HG03521 (cell line): ENCODE data around the gene SNX5.

Source experiments
- ATAC-seq: cut with Tn5 transposase; IDR thresholded peaks from one replicate; pipeline ENCODE4 v1.9.1; 2021; ENCODE audit warnings: mild to moderate bottlenecking, moderate library complexity; ENCODE audit not compliant: unreplicated experiment

The SNX5 gene

GRCh38 chr20:17993546-17993945 is 25.0 kb upstream of the SNX5 start:
- no peak for ATAC-seq

- no peak for ATAC-seq
Observed at GRCh38 chr20:17992847-17993513, 24.4 kb upstream of the SNX5 start.

- ATAC-seq: no peak
Observed at GRCh38 chr20:17992224-17992637, 23.6 kb upstream of the SNX5 start.

GRCh38 chr20:17990278-17990972 is 21.8 kb upstream of the SNX5 start:
- ATAC-seq: no peak

- no peak for ATAC-seq
Observed at GRCh38 chr20:17987988-17988387, 19.4 kb upstream of the SNX5 start.

GRCh38 chr20:17985388-17986018 is 16.9 kb upstream of the SNX5 start:
- ATAC-seq: no peak

GRCh38 chr20:17976305-17976704 is 7.7 kb upstream of the SNX5 start:
- ATAC-seq: no peak

GRCh38 chr20:17972121-17972520 is 3.5 kb upstream of the SNX5 start:
- ATAC-seq: no peak

- no peak for ATAC-seq
Observed at GRCh38 chr20:17971300-17972013, 2.9 kb upstream of the SNX5 start.

- no peak for ATAC-seq
Observed at GRCh38 chr20:17969884-17970409, 1.4 kb upstream of the SNX5 start.

- peak; percentile 11 for ATAC-seq
Observed at GRCh38 chr20:17969278-17969883, 787 bp upstream of the SNX5 start.

GRCh38 chr20:17967521-17968365 is 851 bp downstream of the SNX5 start:
- ATAC-seq: no peak

- ATAC-seq: no peak
Observed at GRCh38 chr20:17966432-17967310, 1.9 kb downstream of the SNX5 start.

- no peak for ATAC-seq
Observed at GRCh38 chr20:17965042-17965697, 3.4 kb downstream of the SNX5 start.

- ATAC-seq: no peak
Observed at GRCh38 chr20:17964632-17965031, 4.0 kb downstream of the SNX5 start.

- ATAC-seq: no peak
Observed at GRCh38 chr20:17964073-17964472, 4.5 kb downstream of the SNX5 start.

- ATAC-seq: no peak
Observed at GRCh38 chr20:17963114-17963897, 5.3 kb downstream of the SNX5 start.

- no peak for ATAC-seq
Observed at GRCh38 chr20:17961587-17961940, 7.0 kb downstream of the SNX5 start.
